ENCODE results near the gene FN3KRP. TPM values are rescaled to one million over a fixed set of nuclear protein-coding genes. Genes with fewer than 3 reads are reported as not detected.
A peak's percentile ranks its signal among the peaks of the same experiment; 100 is the strongest.
"Not testable (repeated sequence)": the region's sequence is repeated elsewhere in the genome, so short reads cannot be mapped to it uniquely, and the experiment has no call there.

FN3KRP gene
- total RNA-seq, 2 experiments from 2014 or later = 33.6 to 34.1 TPM

- DNase-seq = no peak
- Mint-ChIP-seq H3K4me3 (no peak overlapping the region), H3K9me3 (peaks cover 19% of the 10 kb centered on the region), H3K4me1 (no peaks in the 10 kb centered on the region), H3K27me3 (peaks cover 2% of the 10 kb centered on the region), H3K27ac (no peak overlapping the region), H3K36me3 (peaks cover 29% of the 10 kb centered on the region)
These were observed 24.6 kb downstream of the FN3KRP start for GRCh38 chr17:82740906-82741759.

- H3K36me3 Mint-ChIP-seq = peaks cover 32% of the 10 kb centered on the region
- no peak overlapping the region for H3K27ac Mint-ChIP-seq
- DNase-seq = no peak
- no peaks in the 10 kb centered on the region for H3K27me3 Mint-ChIP-seq
- no peak overlapping the region for H3K4me3 Mint-ChIP-seq
- H3K9me3 Mint-ChIP-seq = peaks cover 24% of the 10 kb centered on the region
- no peaks in the 10 kb centered on the region for H3K4me1 Mint-ChIP-seq
These were observed 27.1 kb downstream of the FN3KRP start for GRCh38 chr17:82743344-82744219.

- peaks cover 39% of the 10 kb centered on the region for H3K36me3 Mint-ChIP-seq
- H3K9me3 Mint-ChIP-seq = peaks cover 24% of the 10 kb centered on the region
- not testable (repeated sequence) for H3K27ac Mint-ChIP-seq, DNase-seq, H3K27me3 Mint-ChIP-seq, H3K4me1 Mint-ChIP-seq, H3K4me3 Mint-ChIP-seq
These were observed 28.2 kb downstream of the FN3KRP start for GRCh38 chr17:82744736-82745135.

GRCh38 chr17:82745524-82745923 is 29.0 kb downstream of the FN3KRP start:
- H3K27me3 Mint-ChIP-seq = no peaks in the 10 kb centered on the region
- H3K4me3 Mint-ChIP-seq = no peak overlapping the region
- H3K9me3 Mint-ChIP-seq = peaks cover 18% of the 10 kb centered on the region
- DNase-seq = no peak
- no peak overlapping the region for H3K27ac Mint-ChIP-seq
- H3K4me1 Mint-ChIP-seq = no peaks in the 10 kb centered on the region
- H3K36me3 Mint-ChIP-seq = peaks cover 36% of the 10 kb centered on the region

GRCh38 chr17:82748756-82749155 is 32.2 kb downstream of the FN3KRP start:
- no peak for DNase-seq
- Mint-ChIP-seq H3K36me3 (peaks cover 22% of the 10 kb centered on the region), H3K9me3 (peaks cover 8% of the 10 kb centered on the region), H3K4me3 (no peak overlapping the region), H3K27ac (no peak overlapping the region), H3K4me1 (peaks cover 9% of the 10 kb centered on the region), H3K27me3 (no peaks in the 10 kb centered on the region)

GRCh38 chr17:82750241-82750908 is 33.9 kb downstream of the FN3KRP start:
- H3K36me3 Mint-ChIP-seq = peaks cover 30% of the 10 kb centered on the region
- H3K27me3 Mint-ChIP-seq = no peaks in the 10 kb centered on the region
- peak overlapping the region; percentile 52 for H3K4me3 Mint-ChIP-seq
- DNase-seq = no peak
- peaks cover 8% of the 10 kb centered on the region for H3K9me3 Mint-ChIP-seq
- no peak overlapping the region for H3K27ac Mint-ChIP-seq
- peaks cover 19% of the 10 kb centered on the region for H3K4me1 Mint-ChIP-seq

GRCh38 chr17:82751171-82751570 is 34.7 kb downstream of the FN3KRP start:
- peaks cover 34% of the 10 kb centered on the region for H3K36me3 Mint-ChIP-seq
- H3K9me3 Mint-ChIP-seq = peaks cover 5% of the 10 kb centered on the region
- no peaks in the 10 kb centered on the region for H3K27me3 Mint-ChIP-seq
- no peak for DNase-seq
- H3K27ac Mint-ChIP-seq = no peak overlapping the region
- H3K4me1 Mint-ChIP-seq = peaks cover 19% of the 10 kb centered on the region
- peak overlapping the region; percentile 47 for H3K4me3 Mint-ChIP-seq

GRCh38 chr17:82751571-82752370 is 35.3 kb downstream of the FN3KRP start, which contains the start of gene TBCD:
Gene TBCD, plus strand, starts transcription at chr17:82752065. Its CDS starts 129 bp downstream, at chr17:82752194.
- peaks cover 34% of the 10 kb centered on the region for H3K36me3 Mint-ChIP-seq
- H3K4me3 Mint-ChIP-seq = peak within 1 kb of the TSS; percentile 91
- peak; percentile 89 for DNase-seq
- H3K27me3 Mint-ChIP-seq = no peaks in the 10 kb centered on the region
- H3K9me3 Mint-ChIP-seq = peaks cover 2% of the 10 kb centered on the region
- peak within 1 kb of the TSS; percentile 79 for H3K27ac Mint-ChIP-seq
- H3K4me1 Mint-ChIP-seq = peaks cover 19% of the 10 kb centered on the region

- Mint-ChIP-seq H3K9me3 (peaks cover 2% of the 10 kb centered on the region), H3K4me3 (peak overlapping the region; percentile 91), H3K4me1 (peaks cover 19% of the 10 kb centered on the region), H3K27ac (peak overlapping the region; percentile 51), H3K27me3 (no peaks in the 10 kb centered on the region), H3K36me3 (peaks cover 39% of the 10 kb centered on the region)
- DNase-seq = no peak
These were observed 36.1 kb downstream of the FN3KRP start for GRCh38 chr17:82752371-82753200.

GRCh38 chr17:82753201-82753464 is 36.6 kb downstream of the FN3KRP start:
- no peaks in the 10 kb centered on the region for H3K27me3 Mint-ChIP-seq
- H3K9me3 Mint-ChIP-seq = peaks cover 2% of the 10 kb centered on the region
- peak overlapping the region; percentile 91 for H3K4me3 Mint-ChIP-seq
- DNase-seq = no peak
- peaks cover 39% of the 10 kb centered on the region for H3K36me3 Mint-ChIP-seq
- peaks cover 19% of the 10 kb centered on the region for H3K4me1 Mint-ChIP-seq
- H3K27ac Mint-ChIP-seq = no peak overlapping the region

GRCh38 chr17:82754297-82755208 is 38.0 kb downstream of the FN3KRP start:
- Mint-ChIP-seq H3K27me3 (no peaks in the 10 kb centered on the region), H3K27ac (no peak overlapping the region), H3K4me3 (no peak overlapping the region), H3K4me1 (peaks cover 19% of the 10 kb centered on the region), H3K36me3 (peaks cover 31% of the 10 kb centered on the region), H3K9me3 (no peaks in the 10 kb centered on the region)
- no peak for DNase-seq

GRCh38 chr17:82756166-82756565 is 39.7 kb downstream of the FN3KRP start:
- Mint-ChIP-seq H3K36me3 (peaks cover 28% of the 10 kb centered on the region), H3K9me3 (no peaks in the 10 kb centered on the region), H3K4me1 (peaks cover 19% of the 10 kb centered on the region), H3K27me3 (no peaks in the 10 kb centered on the region), H3K4me3 (no peak overlapping the region), H3K27ac (no peak overlapping the region)
- DNase-seq = no peak

- Mint-ChIP-seq H3K9me3 (no peaks in the 10 kb centered on the region), H3K27ac (no peak overlapping the region), H3K4me1 (no peaks in the 10 kb centered on the region), H3K27me3 (no peaks in the 10 kb centered on the region), H3K4me3 (no peak overlapping the region), H3K36me3 (peaks cover 35% of the 10 kb centered on the region)
- DNase-seq = no peak
These were observed 48.9 kb downstream of the FN3KRP start for GRCh38 chr17:82765371-82765770.
